Measurements from ENCODE around the gene HYLS1.

DNA sequence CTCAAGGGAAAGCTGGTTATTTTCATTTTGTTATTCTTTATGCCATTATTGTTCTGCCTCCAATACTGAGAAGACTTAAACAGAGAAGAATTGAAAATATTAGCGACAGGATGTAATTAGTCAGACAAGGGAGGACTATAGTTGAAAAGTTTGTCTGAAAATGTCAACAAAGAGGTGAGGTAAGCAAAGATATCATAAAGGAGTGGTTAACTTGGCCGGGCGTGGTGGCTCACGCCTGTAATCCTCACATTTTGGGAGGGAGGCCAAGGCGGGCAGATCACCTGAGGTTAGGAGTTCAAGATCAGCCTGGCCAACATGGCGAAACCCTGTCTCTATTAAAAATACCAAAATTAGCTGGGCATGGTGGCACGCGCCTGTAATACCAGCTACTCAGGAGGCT lies 4.1 kb upstream of the HYLS1 start:
- no peak for TF ChIP-seq EZH2 (IDR thresholded peaks at IDR 0.05)
- TF ChIP-seq POLR2AphosphoS5 (IDR thresholded peaks at IDR 0.05; ENCODE audit: borderline replicate concordance, low read depth, low read length) = no peak
- TF ChIP-seq FOXP2 (optimal IDR thresholded peaks at IDR 0.05; ENCODE audit: control extremely low read depth, extremely low read length, insufficient read depth) = no peak
